ENCODE data around the gene PRICKLE1. TPM values are rescaled to one million over a fixed set of nuclear protein-coding genes. Genes with fewer than 3 reads are reported as not detected.
"Not testable (repeated sequence)": the region's sequence is repeated elsewhere in the genome, so short reads cannot be mapped to it uniquely, and the experiment has no call there.

PRICKLE1 gene
- total and polyA plus RNA-seq, 2 experiments from 2014 or later = 16.5 to 25.9 TPM

DNA sequence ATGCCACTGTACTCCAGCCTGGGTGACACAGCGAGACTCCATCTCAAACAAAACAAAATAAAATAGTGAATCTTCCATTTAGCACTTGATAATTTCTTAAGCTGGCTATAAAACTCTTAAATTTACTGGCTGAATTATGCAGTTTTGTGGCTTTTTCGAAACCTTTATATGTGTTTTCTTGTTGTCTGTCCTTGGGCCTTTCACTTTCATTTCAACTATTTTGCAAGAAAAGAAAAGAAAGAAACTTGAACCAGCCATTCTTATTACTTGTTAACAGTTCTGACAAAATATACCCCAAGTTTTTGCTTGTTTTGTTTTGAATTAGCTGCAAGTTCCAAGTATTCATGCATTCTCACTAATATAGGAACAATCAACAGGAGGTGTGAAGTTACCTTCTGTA lies 42.8 kb downstream of the PRICKLE1 start:
- 88% methylated on average over 2 of the region's 2 CpGs for WGBS (ENCODE audit: low lambda C conversion rate, missing lambda C conversion rate)
- H3K27me3 ChIP-seq = no peaks in the 10 kb centered on the region
- no peaks in the 10 kb centered on the region for H3K9me3 ChIP-seq (ENCODE audit: low read depth)
- no peaks in the 10 kb centered on the region for H3K36me3 ChIP-seq (replicated peaks; ENCODE audit: insufficient read depth, low read depth)
- H4K20me1 ChIP-seq (ENCODE audit: insufficient read depth, poor library complexity, severe bottlenecking) = peaks cover 20% of the 10 kb centered on the region
- H3K79me2 ChIP-seq = peaks cover 80% of the 10 kb centered on the region
- H3K9me2 ChIP-seq (replicated peaks; ENCODE audit: insufficient read depth) = no peaks in the 10 kb centered on the region
- DNase-seq (ENCODE audit: low spot score) = no peak
- H3K4me3 ChIP-seq = no peak overlapping the region
- TF ChIP-seq, protein P1, sequence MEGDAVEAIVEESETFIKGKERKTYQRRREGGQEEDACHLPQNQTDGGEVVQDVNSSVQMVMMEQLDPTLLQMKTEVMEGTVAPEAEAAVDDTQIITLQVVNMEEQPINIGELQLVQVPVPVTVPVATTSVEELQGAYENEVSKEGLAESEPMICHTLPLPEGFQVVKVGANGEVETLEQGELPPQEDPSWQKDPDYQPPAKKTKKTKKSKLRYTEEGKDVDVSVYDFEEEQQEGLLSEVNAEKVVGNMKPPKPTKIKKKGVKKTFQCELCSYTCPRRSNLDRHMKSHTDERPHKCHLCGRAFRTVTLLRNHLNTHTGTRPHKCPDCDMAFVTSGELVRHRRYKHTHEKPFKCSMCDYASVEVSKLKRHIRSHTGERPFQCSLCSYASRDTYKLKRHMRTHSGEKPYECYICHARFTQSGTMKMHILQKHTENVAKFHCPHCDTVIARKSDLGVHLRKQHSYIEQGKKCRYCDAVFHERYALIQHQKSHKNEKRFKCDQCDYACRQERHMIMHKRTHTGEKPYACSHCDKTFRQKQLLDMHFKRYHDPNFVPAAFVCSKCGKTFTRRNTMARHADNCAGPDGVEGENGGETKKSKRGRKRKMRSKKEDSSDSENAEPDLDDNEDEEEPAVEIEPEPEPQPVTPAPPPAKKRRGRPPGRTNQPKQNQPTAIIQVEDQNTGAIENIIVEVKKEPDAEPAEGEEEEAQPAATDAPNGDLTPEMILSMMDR (IDR thresholded peaks at IDR 0.05; ENCODE audit: poor library complexity) = no peak
- no peak for TF ChIP-seq EZH2phosphoT487 (IDR thresholded peaks at IDR 0.05; ENCODE audit: low read depth, severe bottlenecking, unreplicated experiment)
- no peak for TF ChIP-seq EZH2 (IDR thresholded peaks at IDR 0.05; ENCODE audit: borderline replicate concordance)
- H2AFZ ChIP-seq = no peak overlapping the region
- H3K27ac ChIP-seq = no peak overlapping the region
- H3K4me1 ChIP-seq (ENCODE audit: insufficient read depth) = peaks cover 5% of the 10 kb centered on the region
- H3K4me2 ChIP-seq = peak overlapping the region; percentile 32

DNA sequence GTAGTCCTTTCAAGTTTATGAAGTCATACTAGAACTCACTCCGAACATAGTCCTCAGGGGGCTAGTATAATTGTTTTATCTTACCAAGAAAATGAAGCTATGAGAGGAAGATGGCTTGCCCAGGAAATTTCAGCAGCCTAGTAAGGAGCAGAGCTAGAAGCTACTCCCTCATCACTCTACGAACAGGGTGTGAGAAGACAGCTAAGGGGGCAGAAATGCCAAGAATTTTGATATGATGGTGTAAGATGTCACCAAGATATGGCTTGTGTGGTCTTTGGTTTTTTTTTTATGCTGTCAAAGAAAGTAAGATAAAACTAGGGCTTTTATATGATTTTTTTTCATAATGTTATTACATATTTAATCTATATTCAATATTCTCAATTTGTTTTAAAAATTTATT lies 47.6 kb downstream of the PRICKLE1 start:
- WGBS (ENCODE audit: low lambda C conversion rate, missing lambda C conversion rate) = 89% methylated on average over 2 of the region's 2 CpGs

DNA sequence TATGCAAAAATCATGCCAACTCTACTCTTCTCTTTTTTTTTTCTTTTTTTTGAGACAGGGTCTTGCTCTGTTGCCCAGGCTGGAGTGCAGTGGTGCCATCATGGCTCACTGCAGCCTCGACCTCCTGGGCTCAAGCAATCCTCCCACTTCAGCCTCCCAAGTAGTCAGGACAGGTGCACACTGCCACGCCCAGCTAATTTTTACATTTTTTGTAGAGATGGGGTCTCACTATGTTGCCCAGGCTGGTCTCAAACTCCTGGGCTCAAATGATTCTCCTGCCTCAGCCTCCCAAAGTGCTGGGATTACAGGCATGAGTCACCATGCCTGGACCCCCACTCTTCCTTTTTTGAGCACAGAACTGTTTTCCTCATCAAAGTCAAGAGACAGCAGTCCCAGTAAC lies 48.2 kb downstream of the PRICKLE1 start:
- 80% methylated on average over 2 of the region's 2 CpGs for WGBS (ENCODE audit: low lambda C conversion rate, missing lambda C conversion rate)
- H3K36me3 ChIP-seq (replicated peaks; ENCODE audit: insufficient read depth, low read depth); H3K9me3 ChIP-seq (ENCODE audit: low read depth); H2AFZ ChIP-seq; H3K4me3 ChIP-seq; H3K27ac ChIP-seq; H3K4me1 ChIP-seq (ENCODE audit: insufficient read depth); H3K27me3 ChIP-seq; DNase-seq (ENCODE audit: low spot score); H3K9me2 ChIP-seq (replicated peaks; ENCODE audit: insufficient read depth); H3K4me2 ChIP-seq: not testable (repeated sequence)
- H4K20me1 ChIP-seq (ENCODE audit: insufficient read depth, poor library complexity, severe bottlenecking) = peaks cover 25% of the 10 kb centered on the region
- H3K79me2 ChIP-seq = peaks cover 76% of the 10 kb centered on the region

More for the DNA sequence above, 47.6 kb downstream of the PRICKLE1 start:
- Histone ChIP-seq H3K9me2 (replicated peaks; ENCODE audit: insufficient read depth) (no peaks in the 10 kb centered on the region), H3K4me2 (no peak overlapping the region), H3K27me3 (no peaks in the 10 kb centered on the region), H3K36me3 (replicated peaks; ENCODE audit: insufficient read depth, low read depth) (no peaks in the 10 kb centered on the region), H3K4me1 (ENCODE audit: insufficient read depth) (peaks cover 4% of the 10 kb centered on the region), H3K9me3 (ENCODE audit: low read depth) (no peaks in the 10 kb centered on the region), H4K20me1 (ENCODE audit: insufficient read depth, poor library complexity, severe bottlenecking) (peaks cover 18% of the 10 kb centered on the region), H3K27ac (no peak overlapping the region), H3K79me2 (peaks cover 76% of the 10 kb centered on the region), H3K4me3 (no peak overlapping the region), H2AFZ (no peak overlapping the region)
- no peak for DNase-seq (ENCODE audit: low spot score)
- no peak for TF ChIP-seq EZH2phosphoT487 (IDR thresholded peaks at IDR 0.05; ENCODE audit: low read depth, severe bottlenecking, unreplicated experiment)
- no peak for TF ChIP-seq EZH2 (IDR thresholded peaks at IDR 0.05; ENCODE audit: borderline replicate concordance)
- TF ChIP-seq, protein P1 (IDR thresholded peaks at IDR 0.05; ENCODE audit: poor library complexity) = no peak

DNA sequence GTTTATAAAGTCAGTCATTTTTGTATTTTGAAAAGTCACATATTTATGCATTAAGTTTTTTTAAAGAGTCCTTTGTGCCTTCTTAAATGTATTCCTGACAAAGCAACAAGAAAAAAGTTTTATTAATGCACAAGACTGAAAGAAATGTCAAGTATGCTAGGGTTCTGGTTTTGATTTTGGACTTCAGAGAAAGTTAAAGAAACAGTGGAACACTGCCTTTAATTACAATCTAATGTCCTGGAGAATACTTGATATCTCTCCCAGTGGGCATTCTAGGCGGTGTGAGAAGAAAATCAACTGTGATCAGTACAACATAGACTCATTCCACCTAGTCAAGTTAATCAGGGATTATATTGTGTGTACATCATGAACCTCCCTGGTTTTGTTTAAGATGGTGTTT lies 49.9 kb downstream of the PRICKLE1 start:
- TF ChIP-seq EZH2phosphoT487 (IDR thresholded peaks at IDR 0.05; ENCODE audit: low read depth, severe bottlenecking, unreplicated experiment) (no peak), EZH2 (IDR thresholded peaks at IDR 0.05; ENCODE audit: borderline replicate concordance) (no peak)
- TF ChIP-seq, protein P1 (IDR thresholded peaks at IDR 0.05; ENCODE audit: poor library complexity) = no peak
- Histone ChIP-seq H3K4me2 (no peak overlapping the region), H3K4me3 (no peak overlapping the region), H2AFZ (no peak overlapping the region), H3K27me3 (no peaks in the 10 kb centered on the region), H3K27ac (peak overlapping the region; percentile 6), H4K20me1 (ENCODE audit: insufficient read depth, poor library complexity, severe bottlenecking) (peaks cover 36% of the 10 kb centered on the region), H3K4me1 (ENCODE audit: insufficient read depth) (peaks cover 4% of the 10 kb centered on the region), H3K9me3 (ENCODE audit: low read depth) (no peaks in the 10 kb centered on the region), H3K79me2 (peaks cover 73% of the 10 kb centered on the region), H3K36me3 (replicated peaks; ENCODE audit: insufficient read depth, low read depth) (no peaks in the 10 kb centered on the region), H3K9me2 (replicated peaks; ENCODE audit: insufficient read depth) (no peaks in the 10 kb centered on the region)
- 47% methylated on average over 1 of the region's 1 CpG for WGBS (ENCODE audit: low lambda C conversion rate, missing lambda C conversion rate)
- no peak for DNase-seq (ENCODE audit: low spot score)

Data from hepatocyte (in vitro differentiated cells).